DMS79 treated with DMSO at 0.1 percent for 48 hours (cell line): Measurements from ENCODE around the gene DOCK4.

Source experiments
- DNase-seq: peaks from one replicate; lab custom pipeline; 2025; lab: John Stamatoyannopoulos, UW

Gene DOCK4

GRCh38 chr7:111734954-111735660 lies 471.1 kb downstream of the DOCK4 start:
- DNase-seq, result no peak

GRCh38 chr7:111732923-111733322 lies 473.3 kb downstream of the DOCK4 start:
- DNase-seq, result no peak

- DNase-seq, result no peak
Observed at GRCh38 chr7:111730476-111731300, 475.5 kb downstream of the DOCK4 start.

- no peak for DNase-seq
Observed at GRCh38 chr7:111730057-111730456, 476.1 kb downstream of the DOCK4 start.

GRCh38 chr7:111729483-111729882 lies 476.7 kb downstream of the DOCK4 start:
- DNase-seq, result no peak

GRCh38 chr7:111728635-111728995 lies 477.6 kb downstream of the DOCK4 start:
- no peak for DNase-seq

GRCh38 chr7:111727905-111728634 lies 478.1 kb downstream of the DOCK4 start:
- no peak for DNase-seq

- no peak for DNase-seq
Observed at GRCh38 chr7:111718886-111719285, 487.3 kb downstream of the DOCK4 start.

- peak; percentile 87 for DNase-seq
Observed at GRCh38 chr7:111711426-111712065, 494.7 kb downstream of the DOCK4 start.

GRCh38 chr7:111710839-111711380 lies 495.3 kb downstream of the DOCK4 start:
- DNase-seq, result no peak

GRCh38 chr7:111708072-111708471 lies 498.1 kb downstream of the DOCK4 start:
- no peak for DNase-seq

- DNase-seq, result no peak
Observed at GRCh38 chr7:111705807-111706206, 500.4 kb downstream of the DOCK4 start.

- no peak for DNase-seq
Observed at GRCh38 chr7:111697771-111698170, 508.4 kb downstream of the DOCK4 start.

GRCh38 chr7:111694376-111694775 lies 511.8 kb downstream of the DOCK4 start:
- DNase-seq, result no peak

GRCh38 chr7:111690364-111691111 lies 515.7 kb downstream of the DOCK4 start:
- no peak for DNase-seq

- no peak for DNase-seq
Observed at GRCh38 chr7:111685349-111685748, 520.9 kb downstream of the DOCK4 start.

GRCh38 chr7:111682588-111683340 lies 523.4 kb downstream of the DOCK4 start:
- DNase-seq, result peak; percentile 27

GRCh38 chr7:111681242-111681641 lies 525.0 kb downstream of the DOCK4 start:
- DNase-seq, result no peak

- no peak for DNase-seq
Observed at GRCh38 chr7:111678986-111679385, 527.2 kb downstream of the DOCK4 start.

- no peak for DNase-seq
Observed at GRCh38 chr7:111678281-111678680, 527.9 kb downstream of the DOCK4 start.

GRCh38 chr7:111677848-111678247 lies 528.4 kb downstream of the DOCK4 start:
- no peak for DNase-seq
